HG03039 (cell line): ENCODE data around the gene SLC25A47.
A peak's percentile ranks its signal among the peaks of the same experiment; 100 is the strongest.

Experiments
- ATAC-seq: cut with Tn5 transposase; IDR thresholded peaks from one replicate; pipeline ENCODE4 v1.9.1; 2021; ENCODE audit warnings: mild to moderate bottlenecking, moderate library complexity; ENCODE audit not compliant: unreplicated experiment

The SLC25A47 gene

DNA sequence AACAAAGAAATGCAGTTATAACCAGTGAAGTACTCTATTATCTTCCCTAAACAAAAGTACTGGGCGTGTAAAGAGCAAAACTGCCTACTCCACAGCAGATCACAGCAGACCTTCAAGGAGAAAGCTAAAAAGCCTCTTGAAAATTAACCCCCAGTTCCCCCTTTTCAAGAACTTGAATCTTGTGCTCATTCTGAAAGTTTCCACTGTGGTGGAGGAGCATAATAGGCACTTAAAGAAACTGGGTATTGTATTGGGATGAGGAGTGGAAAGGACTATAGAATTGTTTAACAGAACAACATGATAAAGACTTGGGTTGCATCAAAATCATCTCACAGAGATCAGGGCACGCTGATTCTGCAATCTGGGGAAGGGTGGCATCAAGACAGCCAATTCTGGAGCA, 51.1 kb downstream of the SLC25A47 start:
- no peak for ATAC-seq

GRCh38 chr14:100374876-100375265, 51.7 kb downstream of the SLC25A47 start:
- no peak for ATAC-seq

DNA sequence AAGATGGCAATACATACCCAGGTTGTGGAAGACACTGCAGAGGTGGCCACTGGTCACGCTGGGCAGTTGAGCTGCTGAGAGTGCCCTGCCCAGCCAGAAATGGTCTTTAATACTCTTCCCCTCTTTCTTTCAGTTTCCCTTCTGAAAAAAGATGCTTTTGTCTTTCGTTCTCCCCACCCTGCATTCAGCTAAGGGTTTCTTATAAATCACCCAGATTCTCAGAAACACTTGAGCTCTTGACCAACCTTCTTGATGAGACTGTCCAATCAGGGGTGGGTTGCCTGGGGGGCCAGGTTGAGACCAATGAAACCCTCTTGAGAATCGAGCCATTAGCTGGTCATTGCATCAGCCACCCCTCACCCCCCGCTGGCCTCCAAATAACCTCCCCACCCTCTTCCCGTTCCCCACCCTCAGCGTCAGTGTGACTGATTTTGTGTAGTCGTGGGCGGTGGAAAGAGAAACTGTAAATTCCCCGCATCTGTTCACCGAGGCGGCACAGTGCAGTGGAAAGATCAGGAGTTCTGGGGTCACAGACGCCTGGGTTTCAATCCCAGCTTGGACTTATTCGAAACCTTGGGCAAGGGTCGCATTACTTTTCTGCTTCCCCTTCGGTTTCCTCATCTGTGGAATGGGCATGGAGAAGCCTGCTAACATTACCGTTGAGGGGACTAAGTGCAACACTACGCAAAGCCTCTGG, 52.3 kb downstream of the SLC25A47 start:
- peak; percentile 30 for ATAC-seq

DNA sequence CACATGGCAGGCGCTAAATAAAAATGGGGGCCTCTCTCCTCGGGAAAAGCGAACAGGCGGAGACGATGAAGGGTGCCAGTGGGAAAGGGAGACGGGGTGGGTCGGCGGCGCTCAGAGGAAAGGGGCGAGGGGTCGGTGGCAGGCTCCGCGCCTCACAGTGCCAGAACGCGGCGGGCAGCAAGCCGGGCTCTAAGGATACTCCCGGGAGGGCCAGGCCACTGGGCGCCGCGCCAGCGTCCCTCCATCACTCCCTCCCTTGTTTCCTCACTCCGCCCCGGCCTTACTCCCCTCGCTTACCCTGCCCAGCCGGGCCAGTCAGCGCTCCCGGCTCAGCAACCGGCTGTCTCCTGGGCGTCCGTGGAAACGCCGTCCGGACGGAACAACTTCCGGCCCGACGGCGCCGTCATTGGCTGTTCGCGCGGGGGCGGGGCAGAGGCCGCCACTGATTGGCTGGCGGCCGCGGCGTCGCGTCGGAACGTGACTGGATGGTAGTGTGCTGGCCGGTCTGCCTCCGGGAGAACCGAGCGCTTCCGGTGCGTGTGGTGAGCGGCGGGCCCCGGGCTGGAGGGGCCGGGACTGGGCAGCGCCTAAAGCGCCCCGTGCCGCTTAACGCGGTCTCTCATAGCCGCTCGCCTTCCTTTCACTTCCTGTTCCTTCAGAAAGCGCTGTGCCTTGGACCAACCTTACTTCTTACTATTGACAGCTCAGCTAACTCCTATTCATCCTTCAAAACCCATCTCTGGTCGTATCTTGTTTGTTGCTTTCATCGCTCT, 53.0 kb downstream of the SLC25A47 start, which contains the start of gene WDR25:
Gene WDR25 (plus strand): TSS at position 523 of the 773 bp plus-strand sequence.
- ATAC-seq, result peak; percentile 69

DNA sequence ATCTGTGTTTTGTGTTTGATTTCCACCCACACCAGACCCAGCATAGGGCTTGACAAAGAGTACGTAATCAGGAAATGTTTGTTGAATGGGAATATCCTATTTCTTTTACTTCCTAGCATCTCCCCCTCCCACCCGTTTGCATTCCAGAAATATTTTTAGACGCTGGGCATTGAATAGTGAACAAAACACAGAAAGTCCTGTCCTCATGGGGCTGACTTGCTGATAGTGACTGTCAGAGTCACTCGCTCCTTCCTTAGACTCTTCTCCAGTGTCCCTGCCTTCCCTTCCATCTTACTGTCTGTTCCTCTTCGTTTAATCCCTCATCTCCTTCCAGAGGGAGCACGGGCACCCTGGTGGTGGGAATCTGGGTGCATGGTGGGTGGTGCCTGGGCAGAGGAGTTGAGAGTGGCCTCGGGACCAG, 53.6 kb downstream of the SLC25A47 start:
- no peak for ATAC-seq
